ENCODE results near the gene ANGPTL8. TPM values are rescaled to one million over a fixed set of nuclear protein-coding genes. Genes with fewer than 3 reads are reported as not detected.
A peak's percentile ranks its signal among the peaks of the same experiment; 100 is the strongest.

The ANGPTL8 gene
- total and polyA plus RNA-seq, 9 of the 15 experiments (the other 6 are each of a cell fraction or from before 2014, with no cell fraction given), result not detected

DNA sequence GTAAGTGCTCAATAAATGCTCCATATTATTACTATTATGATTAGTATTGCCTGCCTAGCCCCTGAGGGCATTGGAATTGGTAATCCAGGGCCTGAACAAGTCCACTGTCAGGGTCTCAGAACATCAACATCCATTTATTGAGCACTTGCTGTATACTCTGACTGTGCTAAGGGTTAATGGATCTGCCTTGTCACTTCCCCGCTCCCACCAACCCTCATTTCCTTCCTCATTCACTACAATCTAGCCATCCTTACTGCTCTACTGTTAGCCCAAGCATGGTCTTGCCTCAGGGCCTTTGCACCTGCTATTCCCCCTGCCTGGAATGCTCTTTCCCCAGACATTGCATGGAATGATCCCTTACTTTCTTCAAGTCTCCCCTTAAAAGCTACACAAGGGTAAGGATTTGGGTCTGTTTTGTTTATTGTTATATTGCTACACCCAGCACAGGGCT, 12.7 kb upstream of the ANGPTL8 start (continued):
- TF ChIP-seq SIRT6 (IDR thresholded peaks at IDR 0.05; ENCODE audit: low read depth, low read length) (no peak), NCOA2 (IDR thresholded peaks at IDR 0.05; ENCODE audit: partially characterized antibody in 2 of 2) (no peak), ZNF830 (CRISPR knock-in tag; IDR thresholded peaks at IDR 0.05) (no peak), ZNF146 (CRISPR knock-in tag; IDR thresholded peaks at IDR 0.05; ENCODE audit: unreplicated experiment) (no peak), RBFOX2 (IDR thresholded peaks at IDR 0.05; ENCODE audit: low read depth, low read length) (no peak), PCBP2 (IDR thresholded peaks at IDR 0.05; ENCODE audit: low read depth, low read length, poor library complexity, severe bottlenecking) (no peak), MTA3 (IDR thresholded peaks at IDR 0.05; ENCODE audit: borderline replicate concordance) (no peak), ZNF277 (CRISPR knock-in tag; IDR thresholded peaks at IDR 0.05; ENCODE audit: borderline replicate concordance) (no peak), ARID3A (IDR thresholded peaks at IDR 0.05; ENCODE audit: borderline replicate concordance, low read depth, low read length) (no peak), POLR2B (IDR thresholded peaks at IDR 0.05; ENCODE audit: low read depth, partially characterized antibody) (no peak), ZC3H11A (IDR thresholded peaks at IDR 0.05; ENCODE audit: low read depth, low read length) (no peak), ZNF174 (CRISPR knock-in tag; IDR thresholded peaks at IDR 0.05) (no peak), CC2D1A (IDR thresholded peaks at IDR 0.05) (no peak), SMARCA5 (IDR thresholded peaks at IDR 0.05) (peak; percentile 96), E2F5 (CRISPR knock-in tag; IDR thresholded peaks at IDR 0.05) (no peak), CBX5 (IDR thresholded peaks at IDR 0.05; ENCODE audit: borderline replicate concordance, low read depth) (no peak), CBX3 (IDR thresholded peaks at IDR 0.05; ENCODE audit: borderline replicate concordance in 1 of 2, low read length in 2 of 2) (no peak), RBBP5 (IDR thresholded peaks at IDR 0.05; ENCODE audit: borderline replicate concordance, insufficient read depth, low read length, poor library complexity, severe bottlenecking) (no peak), KDM2B (CRISPR knock-in tag; IDR thresholded peaks at IDR 0.05) (no peak), ARHGAP35 (IDR thresholded peaks at IDR 0.05; ENCODE audit: partially characterized antibody) (no peak), ZKSCAN1 (IDR thresholded peaks at IDR 0.05; ENCODE audit: low read depth, low read length) (no peak), MCM2 (IDR thresholded peaks at IDR 0.05; ENCODE audit: low read depth) (no peak)
- TF ChIP-seq, protein P1, sequence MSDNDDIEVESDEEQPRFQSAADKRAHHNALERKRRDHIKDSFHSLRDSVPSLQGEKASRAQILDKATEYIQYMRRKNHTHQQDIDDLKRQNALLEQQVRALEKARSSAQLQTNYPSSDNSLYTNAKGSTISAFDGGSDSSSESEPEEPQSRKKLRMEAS (CRISPR knock-in tag; IDR thresholded peaks at IDR 0.05), result no peak
- TF ChIP-seq, protein P2, sequence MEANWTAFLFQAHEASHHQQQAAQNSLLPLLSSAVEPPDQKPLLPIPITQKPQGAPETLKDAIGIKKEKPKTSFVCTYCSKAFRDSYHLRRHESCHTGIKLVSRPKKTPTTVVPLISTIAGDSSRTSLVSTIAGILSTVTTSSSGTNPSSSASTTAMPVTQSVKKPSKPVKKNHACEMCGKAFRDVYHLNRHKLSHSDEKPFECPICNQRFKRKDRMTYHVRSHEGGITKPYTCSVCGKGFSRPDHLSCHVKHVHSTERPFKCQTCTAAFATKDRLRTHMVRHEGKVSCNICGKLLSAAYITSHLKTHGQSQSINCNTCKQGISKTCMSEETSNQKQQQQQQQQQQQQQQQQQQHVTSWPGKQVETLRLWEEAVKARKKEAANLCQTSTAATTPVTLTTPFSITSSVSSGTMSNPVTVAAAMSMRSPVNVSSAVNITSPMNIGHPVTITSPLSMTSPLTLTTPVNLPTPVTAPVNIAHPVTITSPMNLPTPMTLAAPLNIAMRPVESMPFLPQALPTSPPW (CRISPR knock-in tag; IDR thresholded peaks at IDR 0.05), result no peak

All from K562 (cell line).